Measurements from ENCODE around the gene ZNF672.
"Not testable (repeated sequence)": the region's sequence is repeated elsewhere in the genome, so short reads cannot be mapped to it uniquely, and the experiment has no call there.

Gene ZNF672

DNA sequence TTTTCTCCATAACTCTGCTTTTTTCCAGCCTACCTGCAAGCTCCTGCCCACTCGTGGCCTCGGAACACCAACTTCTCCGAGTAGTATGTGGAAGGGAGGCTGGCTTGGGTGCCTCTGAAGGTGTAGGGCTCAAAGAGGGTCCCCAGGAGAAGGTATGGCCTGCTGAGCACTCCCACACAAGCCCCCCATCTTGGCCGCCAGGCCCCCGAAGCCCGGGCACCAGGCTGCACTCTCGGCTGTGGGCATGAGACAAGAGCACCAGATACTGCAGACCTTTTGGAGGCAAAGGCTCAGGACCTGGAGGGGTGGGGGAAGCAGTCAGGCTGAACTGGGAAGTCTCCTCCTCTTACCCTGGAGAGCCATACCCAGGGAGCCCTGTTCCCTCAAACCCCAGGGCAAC is 19.2 kb downstream of the ZNF672 start:
- DNase-seq: no peak

- DNase-seq: no peak
Measured at GRCh38 chr1:248857749-248858095, 19.7 kb downstream of the ZNF672 start.

- no peak for DNase-seq
Measured at GRCh38 chr1:248858096-248858890, 20.3 kb downstream of the ZNF672 start.

GRCh38 chr1:248858891-248859889 is 21.2 kb downstream of the ZNF672 start, which contains the start of gene ZNF692:
TSS of gene ZNF692 (minus strand) at chr1:248859085. CDS start at chr1:248858309, 776 bp downstream.
- peak; percentile 95 for DNase-seq

DNA sequence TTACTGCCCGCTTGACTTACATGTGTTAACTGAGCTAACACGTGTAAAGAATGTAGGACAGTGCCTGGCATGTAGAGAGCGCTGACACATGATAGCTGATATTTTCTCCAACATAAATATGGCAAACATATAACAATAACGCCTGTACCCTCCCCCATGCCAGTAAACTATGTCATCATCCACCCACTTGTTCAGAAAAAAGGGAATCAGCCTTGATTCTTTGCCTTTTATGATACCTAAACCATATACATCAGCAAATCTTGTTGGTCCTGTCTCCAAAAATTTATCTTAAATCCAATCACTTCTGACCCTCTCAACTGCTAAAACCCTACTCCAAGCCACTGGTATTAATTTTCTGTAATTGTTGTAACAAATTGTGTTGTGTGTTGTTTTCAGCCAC is 22.0 kb downstream of the ZNF672 start:
- no peak for DNase-seq

- no peak for DNase-seq
Measured at GRCh38 chr1:248861616-248862015, 23.6 kb downstream of the ZNF672 start.

GRCh38 chr1:248862695-248862997 is 24.6 kb downstream of the ZNF672 start:
- DNase-seq: no peak

DNA sequence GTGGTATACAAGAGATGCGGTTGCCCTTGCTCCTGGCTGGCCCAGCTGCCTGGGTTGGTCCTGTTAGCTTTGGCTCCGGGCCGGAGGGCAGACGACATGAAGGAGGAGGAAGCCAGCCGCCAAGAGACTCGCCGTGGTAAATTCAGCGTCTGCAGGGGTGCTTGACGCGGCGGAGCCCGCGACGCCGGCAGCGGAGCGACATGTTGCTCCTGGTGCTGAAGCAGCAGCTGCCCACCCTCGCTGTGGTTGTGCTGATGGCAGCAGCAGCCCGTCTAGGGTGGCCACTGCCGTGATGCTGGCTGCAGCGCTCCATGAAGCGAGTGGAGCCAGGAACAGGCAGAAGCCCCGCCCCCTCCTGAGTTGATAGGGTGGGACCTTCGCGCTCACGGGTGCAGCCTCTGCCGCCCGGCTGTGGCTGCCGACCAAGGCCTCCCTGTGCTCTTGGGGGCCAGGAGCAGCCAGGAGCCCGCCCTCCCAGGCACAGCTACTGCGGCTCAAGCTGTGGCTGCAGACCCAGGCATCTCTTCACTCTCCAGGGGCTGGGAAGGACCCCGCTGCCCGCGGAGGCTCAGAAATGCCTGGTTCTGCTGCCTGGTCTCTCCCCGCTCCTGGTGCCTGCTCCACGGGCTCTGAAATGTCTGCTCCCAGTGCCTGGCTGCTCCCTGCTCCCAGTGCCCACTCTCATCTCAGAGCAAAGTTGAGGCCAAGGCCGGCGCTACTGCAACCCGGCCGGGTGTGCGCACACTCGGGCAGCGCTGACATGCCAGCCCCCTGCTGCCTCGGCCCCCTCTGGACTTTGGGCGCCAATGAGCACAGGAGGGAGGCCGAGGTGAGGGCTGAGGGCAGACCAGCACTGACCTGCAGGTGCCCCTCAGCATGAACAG is 25.2 kb downstream of the ZNF672 start:
- peak; percentile 57 for DNase-seq

- no peak for DNase-seq
Measured at GRCh38 chr1:248871837-248872401, 33.9 kb downstream of the ZNF672 start.

- no peak for DNase-seq
Measured at GRCh38 chr1:248872752-248873408, 34.9 kb downstream of the ZNF672 start.

GRCh38 chr1:248873409-248873992 is 35.5 kb downstream of the ZNF672 start:
- DNase-seq: peak; percentile 66

DNA sequence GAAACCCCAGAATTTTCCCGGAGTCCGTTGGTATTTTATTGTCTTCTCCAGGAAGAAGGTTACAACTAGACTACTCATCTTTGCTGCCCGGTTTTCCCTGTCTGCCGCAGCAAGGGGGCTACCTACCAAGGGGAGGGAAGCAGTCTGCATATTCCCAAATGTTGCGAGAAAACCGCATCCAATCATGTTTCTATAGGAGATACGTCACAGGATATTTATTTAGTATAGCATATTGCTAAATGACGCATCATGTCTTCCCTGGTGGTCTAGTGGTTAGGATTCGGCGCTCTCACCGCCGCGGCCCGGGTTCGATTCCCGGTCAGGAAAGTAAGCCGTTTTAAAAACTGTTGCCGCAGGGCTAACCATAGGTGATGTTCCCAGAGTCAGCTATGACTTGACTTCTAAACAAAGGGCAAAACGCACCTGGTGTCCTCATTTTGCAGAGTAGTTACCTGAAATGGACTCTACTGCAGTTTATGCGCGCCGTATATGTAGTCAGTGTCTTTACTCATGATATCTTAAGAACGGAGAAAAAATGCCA is 36.0 kb downstream of the ZNF672 start:
- DNase-seq: peak; percentile 72

DNA sequence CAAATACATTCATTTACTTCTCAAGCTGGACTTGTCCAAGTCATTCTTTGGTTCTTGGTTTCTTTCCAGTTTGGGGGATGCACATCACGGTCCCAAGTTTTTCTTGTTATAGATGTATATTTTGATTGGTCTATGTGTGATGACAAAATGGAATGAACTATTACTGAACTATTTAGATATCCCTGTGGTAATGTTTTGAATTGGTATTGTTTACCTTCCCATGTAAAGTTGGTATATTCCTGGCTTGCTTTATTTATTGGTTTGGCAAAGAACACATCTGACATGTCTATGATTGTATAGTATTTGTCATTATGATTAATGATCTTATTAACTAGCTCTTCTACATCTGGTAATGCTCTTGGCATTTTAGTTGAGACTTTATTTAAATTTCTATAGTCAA is 43.2 kb downstream of the ZNF672 start:
- DNase-seq: no peak

DNA sequence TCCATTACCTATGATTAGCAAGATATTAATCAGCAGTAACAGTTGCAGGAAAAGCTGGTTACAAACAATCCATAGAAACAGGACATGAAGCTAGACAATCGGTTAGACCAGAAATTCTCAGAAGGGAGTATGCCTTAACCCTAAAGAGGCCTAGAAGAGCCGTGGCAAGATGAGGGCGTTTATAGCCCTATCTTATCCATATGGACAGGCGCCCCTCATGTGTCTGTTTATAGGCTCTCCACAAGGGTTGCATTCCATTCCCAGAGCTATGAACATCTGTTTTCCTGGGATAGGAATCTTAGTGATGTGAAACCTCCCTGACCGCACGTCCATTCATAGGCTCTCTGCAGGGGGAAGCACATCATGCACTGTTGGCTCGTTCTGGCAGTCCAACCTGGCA is 44.4 kb downstream of the ZNF672 start:
- not testable (repeated sequence) for DNase-seq

GRCh38 chr1:248884632-248885295 is 46.7 kb downstream of the ZNF672 start:
- DNase-seq: no peak

- no peak for DNase-seq
Measured at GRCh38 chr1:248885646-248886045, 47.6 kb downstream of the ZNF672 start.

DNA sequence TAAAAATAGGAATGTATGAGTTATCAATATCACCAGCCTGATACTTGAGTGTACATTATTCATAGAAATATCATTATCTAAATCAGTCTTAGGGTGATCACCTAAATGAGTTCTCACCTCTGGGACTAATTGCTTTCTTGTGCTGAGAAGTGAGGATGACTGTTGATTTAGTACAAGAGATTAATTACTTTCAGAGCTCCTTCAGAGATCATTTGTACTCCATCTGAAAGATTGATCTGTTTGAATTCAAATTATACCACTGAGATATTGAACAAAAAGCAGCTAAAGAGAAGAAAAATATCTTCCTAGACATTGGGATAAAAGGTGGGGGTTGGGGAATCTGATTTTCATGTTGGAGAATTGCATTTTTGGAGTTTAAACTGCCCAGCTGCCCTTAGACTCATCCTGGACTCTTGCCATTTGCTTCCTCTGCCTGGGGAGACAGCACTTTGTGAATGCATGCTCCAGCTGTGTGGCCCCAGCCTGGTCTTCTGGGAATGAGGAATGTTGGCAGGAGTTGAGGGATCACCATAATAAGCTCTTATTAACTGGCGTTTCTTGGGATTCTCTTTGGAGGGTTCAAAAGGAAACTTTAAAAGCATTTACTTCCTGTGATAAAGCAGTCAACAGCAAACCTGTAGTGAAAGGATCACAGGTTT is 48.3 kb downstream of the ZNF672 start:
- DNase-seq: no peak

GRCh38 chr1:248889914-248890243 is 51.9 kb downstream of the ZNF672 start:
- DNase-seq: not testable (repeated sequence)

GRCh38 chr1:248890549-248891498 is 52.8 kb downstream of the ZNF672 start:
- no peak for DNase-seq

Data from activated gamma-delta T cell (primary cell).